IMR-90 (cell line): ENCODE measurements around the gene ZNF554.

Experiments used
- BHLHE40 ChIP-seq: fragments of 150-350 bp; IDR thresholded peaks from 2 replicates; pipeline ENCODE4 v1.6.1; 2016; ENCODE audit warnings: mild to moderate bottlenecking, low read depth, low read length
- CEBPB ChIP-seq: IDR thresholded peaks from 2 replicates; pipeline ENCODE4 v1.6.1; 2012; ENCODE audit warnings: low read depth, low read length, improper control_type of control experiment
- CHD1 ChIP-seq: IDR thresholded peaks from 2 replicates; pipeline ENCODE4 v1.6.1; 2012; ENCODE audit warnings: low read depth, low read length, improper control_type of control experiment
- MAFK ChIP-seq: IDR thresholded peaks from 2 replicates; pipeline ENCODE4 v1.6.1; 2012; ENCODE audit warnings: low read depth, low read length, improper control_type of control experiment
- MAZ ChIP-seq: IDR thresholded peaks from 2 replicates; pipeline ENCODE4 v1.6.1; 2012; ENCODE audit warnings: low read depth, mild to moderate bottlenecking, low read length, improper control_type of control experiment, moderate library complexity, borderline replicate concordance
- NFE2L2 ChIP-seq: fragments of 150-350 bp; IDR thresholded peaks from 2 replicates; pipeline ENCODE4 v1.6.1; 2016; ENCODE audit warnings: low read depth, mild to moderate bottlenecking, low read length
- POLR2A ChIP-seq: IDR thresholded peaks from 2 replicates; pipeline ENCODE4 v1.6.1; 2012; ENCODE audit warnings: mild to moderate bottlenecking, low read depth, low read length
- RAD21 ChIP-seq: IDR thresholded peaks from 2 replicates; pipeline ENCODE4 v1.6.1; 2012; ENCODE audit warnings: low read length, improper control_type of control experiment
- RCOR1 ChIP-seq: IDR thresholded peaks from 2 replicates; pipeline ENCODE4 v1.6.1; 2012; ENCODE audit warnings: mild to moderate bottlenecking, low read length, improper control_type of control experiment; ENCODE audit not compliant: insufficient replicate concordance
- RFX5 ChIP-seq: IDR thresholded peaks from 2 replicates; pipeline ENCODE4 v1.8.0; 2012; ENCODE audit warnings: low read depth, mild to moderate bottlenecking, low read length, moderate library complexity
- SMC3 ChIP-seq: fragments of 150-350 bp; IDR thresholded peaks from 2 replicates; pipeline ENCODE4 v1.6.1; 2016; ENCODE audit warnings: low read depth, mild to moderate bottlenecking, antibody characterized with exemption, low read length, moderate library complexity
- TF ChIP-seq, protein P1 (sequence below): fragments of 150-350 bp; IDR thresholded peaks from 2 replicates; pipeline ENCODE4 v1.6.1; 2017; ENCODE audit warnings: mild to moderate bottlenecking, antibody characterized with exemption, low read length, low read depth
- TF ChIP-seq, protein P2 (sequence below): conservative IDR thresholded peaks from 2 replicates; pipeline ENCODE4 v1.5.1; 2012; ENCODE audit warnings: mild to moderate bottlenecking, low read depth, low read length, improper control_type of control experiment

DNA sequence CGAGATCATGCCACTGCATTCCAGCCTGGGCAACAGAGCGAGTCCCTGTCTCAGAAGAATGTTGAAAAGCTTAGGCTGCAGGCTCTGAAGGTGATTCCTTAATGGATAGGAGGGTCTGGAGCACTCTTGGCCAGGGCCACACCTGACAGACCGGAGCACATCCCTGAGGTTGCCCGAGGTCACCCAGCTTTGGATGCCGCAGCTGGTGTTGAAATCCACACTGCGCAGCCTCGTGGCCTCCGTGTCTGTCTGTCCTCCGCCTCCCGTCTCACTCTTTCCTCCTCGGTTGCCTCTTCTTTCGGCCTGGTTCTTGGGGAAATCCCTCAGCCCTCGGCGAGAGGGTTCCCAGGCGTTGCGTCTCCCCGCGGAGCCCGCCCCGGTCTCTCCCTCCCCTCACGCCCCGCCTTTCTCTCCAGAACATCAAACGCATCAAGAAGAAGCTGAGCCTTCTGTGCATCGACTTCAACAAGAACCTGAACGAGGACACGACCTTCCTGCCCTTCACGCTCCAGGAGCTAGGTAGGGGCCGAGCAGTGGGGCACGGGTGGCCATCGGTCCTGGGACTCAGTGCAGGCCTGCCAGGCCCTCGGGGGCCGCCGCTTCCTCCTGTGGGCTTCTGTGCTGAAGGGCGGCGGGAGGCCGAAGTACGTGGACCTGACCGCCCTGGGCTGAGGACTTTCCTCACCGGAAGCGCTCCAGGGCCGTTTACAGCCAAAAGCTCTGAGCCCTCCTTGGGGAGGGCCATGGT, 20.2 kb upstream of the ZNF554 start:
- TF ChIP-seq, protein P1, sequence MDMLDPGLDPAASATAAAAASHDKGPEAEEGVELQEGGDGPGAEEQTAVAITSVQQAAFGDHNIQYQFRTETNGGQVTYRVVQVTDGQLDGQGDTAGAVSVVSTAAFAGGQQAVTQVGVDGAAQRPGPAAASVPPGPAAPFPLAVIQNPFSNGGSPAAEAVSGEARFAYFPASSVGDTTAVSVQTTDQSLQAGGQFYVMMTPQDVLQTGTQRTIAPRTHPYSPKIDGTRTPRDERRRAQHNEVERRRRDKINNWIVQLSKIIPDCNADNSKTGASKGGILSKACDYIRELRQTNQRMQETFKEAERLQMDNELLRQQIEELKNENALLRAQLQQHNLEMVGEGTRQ: no peak
- no peak for TF ChIP-seq RAD21
- TF ChIP-seq, protein P2, sequence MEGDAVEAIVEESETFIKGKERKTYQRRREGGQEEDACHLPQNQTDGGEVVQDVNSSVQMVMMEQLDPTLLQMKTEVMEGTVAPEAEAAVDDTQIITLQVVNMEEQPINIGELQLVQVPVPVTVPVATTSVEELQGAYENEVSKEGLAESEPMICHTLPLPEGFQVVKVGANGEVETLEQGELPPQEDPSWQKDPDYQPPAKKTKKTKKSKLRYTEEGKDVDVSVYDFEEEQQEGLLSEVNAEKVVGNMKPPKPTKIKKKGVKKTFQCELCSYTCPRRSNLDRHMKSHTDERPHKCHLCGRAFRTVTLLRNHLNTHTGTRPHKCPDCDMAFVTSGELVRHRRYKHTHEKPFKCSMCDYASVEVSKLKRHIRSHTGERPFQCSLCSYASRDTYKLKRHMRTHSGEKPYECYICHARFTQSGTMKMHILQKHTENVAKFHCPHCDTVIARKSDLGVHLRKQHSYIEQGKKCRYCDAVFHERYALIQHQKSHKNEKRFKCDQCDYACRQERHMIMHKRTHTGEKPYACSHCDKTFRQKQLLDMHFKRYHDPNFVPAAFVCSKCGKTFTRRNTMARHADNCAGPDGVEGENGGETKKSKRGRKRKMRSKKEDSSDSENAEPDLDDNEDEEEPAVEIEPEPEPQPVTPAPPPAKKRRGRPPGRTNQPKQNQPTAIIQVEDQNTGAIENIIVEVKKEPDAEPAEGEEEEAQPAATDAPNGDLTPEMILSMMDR: no peak
- TF ChIP-seq MAFK: no peak
- no peak for TF ChIP-seq POLR2A
- no peak for TF ChIP-seq NFE2L2
- no peak for TF ChIP-seq BHLHE40
- TF ChIP-seq SMC3: no peak
- TF ChIP-seq CHD1: no peak
- no peak for TF ChIP-seq MAZ
- TF ChIP-seq RFX5: no peak
- TF ChIP-seq RCOR1: no peak
- TF ChIP-seq CEBPB: no peak
